GM18519 (cell line): ENCODE measurements around the gene KAT2A.
"Not testable (repeated sequence)": the region's sequence is repeated elsewhere in the genome, so short reads cannot be mapped to it uniquely, and the experiment has no call there.

ENCODE experiments used
- ATAC-seq: cut with Tn5 transposase; IDR thresholded peaks from one replicate; pipeline ENCODE4 v1.9.1; 2021; ENCODE audit warnings: mild to moderate bottlenecking, moderate library complexity; ENCODE audit not compliant: unreplicated experiment, low FRiP score

KAT2A gene

DNA sequence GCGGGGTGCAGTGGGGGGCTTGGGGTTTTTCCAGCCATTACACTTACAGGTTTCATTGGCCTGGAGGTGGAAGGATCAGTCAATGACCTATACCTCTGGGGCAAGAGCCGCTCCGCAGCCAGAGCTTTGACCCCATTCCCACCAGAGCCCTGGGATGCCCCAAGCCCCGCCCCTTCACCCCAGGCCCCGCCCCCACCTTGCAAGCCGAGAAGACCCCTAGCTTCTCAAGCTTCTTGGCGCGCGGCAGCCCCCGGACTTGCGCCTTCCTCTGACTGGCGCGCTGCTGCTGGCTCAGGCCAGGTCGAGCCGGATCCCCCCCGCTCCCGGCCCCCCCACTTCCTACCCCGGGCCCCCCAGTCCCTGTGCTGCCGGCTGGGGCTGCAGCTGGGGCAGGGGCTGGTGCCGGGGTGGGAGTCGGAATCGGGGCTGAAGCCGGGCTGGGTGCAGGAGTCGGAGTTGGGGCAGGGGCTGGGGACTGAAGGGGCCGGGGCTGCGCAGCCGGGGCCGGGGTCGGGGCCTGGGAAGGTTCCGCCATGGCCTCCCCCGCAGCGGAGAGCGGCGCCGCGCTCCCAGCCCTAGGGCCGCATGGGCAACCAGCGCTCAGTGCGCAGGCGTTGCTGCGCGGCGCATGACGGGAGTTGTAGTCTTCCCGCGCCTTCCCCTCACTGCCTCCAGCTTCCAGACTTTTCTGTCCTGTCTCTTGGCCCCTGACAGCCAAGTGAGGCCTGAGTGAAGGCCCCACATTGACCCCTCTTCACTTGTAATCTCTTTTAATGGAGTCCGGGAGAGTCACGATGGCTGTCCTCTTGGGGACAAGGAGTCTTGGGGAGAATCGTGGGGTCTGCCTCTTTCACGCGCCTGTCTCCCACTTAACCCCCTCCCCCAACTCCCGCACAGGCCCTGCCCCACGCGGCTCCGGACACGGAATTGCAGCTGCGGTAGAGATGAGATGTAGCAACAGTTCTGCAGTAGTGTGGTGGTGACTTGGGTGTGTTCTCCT lies at the start of gene KAT2A:
KAT2A (minus strand) TSS at position 598 of the 1,000 bp plus-strand sequence; CDS start at position 535, 63 bp downstream.
- no peak for ATAC-seq

DNA sequence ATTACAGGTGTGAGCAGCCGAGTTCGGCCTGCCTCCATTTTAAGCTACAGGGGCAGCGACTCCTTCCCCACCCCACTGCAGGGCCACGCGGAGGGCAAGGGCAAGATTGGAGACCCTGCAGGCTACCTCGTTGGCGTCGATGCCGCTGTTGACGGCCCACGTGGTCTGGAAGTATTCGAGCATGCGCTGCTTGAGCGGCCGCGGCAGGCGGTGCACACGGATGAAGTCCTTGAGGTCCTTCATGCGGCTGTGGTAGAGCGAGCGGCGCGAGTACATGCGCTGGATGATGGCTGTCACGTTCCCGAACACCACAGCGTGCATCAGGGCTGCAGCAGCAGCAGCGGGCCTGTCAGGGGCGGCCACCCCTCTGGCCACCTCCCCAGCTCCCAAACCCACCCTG lies 48.2 kb upstream of the KAT2A start:
- no peak for ATAC-seq

DNA sequence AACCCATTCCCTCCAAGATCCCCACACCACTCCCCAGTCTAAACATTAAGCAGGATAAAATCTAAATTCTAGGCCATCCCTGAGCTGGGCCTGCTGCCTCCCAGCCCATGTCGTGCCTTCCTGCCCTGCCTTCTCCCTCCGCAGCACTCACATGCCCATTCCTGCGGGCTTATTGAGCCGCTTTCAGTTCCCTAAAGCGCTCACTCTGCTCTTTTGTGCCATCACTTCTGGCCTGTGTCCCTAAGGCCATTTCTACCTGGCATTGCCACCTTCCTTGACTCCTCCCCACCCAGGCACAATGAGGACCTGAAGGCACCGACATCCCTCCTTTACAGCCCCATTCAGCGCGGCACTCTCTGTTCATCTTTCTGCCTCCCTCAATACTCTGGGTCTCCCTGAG lies 46.6 kb upstream of the KAT2A start:
- ATAC-seq, result no peak

DNA sequence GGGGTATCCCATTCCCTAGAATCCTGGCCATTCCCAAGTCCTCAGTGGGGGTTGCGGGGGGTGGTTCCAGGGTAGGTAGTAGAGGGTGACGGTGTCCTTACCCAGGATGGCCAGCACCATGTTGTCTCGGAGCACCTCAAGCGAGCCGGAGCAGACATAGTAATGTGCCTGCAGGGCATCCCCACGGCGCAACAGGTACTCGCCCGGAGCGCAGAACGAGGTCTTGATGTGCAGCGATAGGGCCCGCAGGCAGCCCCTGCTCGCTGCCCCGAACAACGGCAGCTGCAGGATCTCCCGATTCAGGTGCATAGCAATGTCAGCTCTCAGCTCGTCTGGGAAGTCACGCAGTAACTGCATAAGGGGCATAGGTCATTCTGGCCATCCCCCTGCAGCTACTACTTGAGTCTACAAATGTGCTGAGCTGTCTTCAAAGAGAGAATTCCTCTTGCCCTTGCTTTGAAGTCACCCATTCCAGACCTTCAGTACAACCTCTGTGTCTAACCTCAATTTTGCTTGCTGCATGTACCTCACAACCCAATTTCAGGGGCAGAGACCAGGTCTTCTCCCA lies 45.1 kb upstream of the KAT2A start:
- no peak for ATAC-seq

DNA sequence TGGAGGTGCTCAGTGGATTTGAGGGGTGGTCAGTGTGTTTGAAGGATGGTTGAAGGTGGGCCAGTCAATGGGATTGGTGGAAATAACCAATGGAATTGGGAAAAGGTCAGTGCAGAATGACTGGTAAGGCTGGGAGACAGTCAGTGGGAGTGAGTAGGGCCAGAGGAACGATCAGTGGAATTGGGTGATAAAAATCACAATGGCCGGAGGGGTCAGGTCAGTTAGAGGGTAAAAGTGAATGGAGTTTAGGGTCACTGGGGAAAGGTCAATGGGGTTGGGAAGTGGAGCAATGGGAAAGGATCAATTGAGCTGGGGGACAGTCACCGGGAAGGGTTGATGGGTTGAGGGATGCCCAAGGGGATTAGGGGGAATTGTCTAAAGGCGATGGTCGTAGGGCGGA lies 44.6 kb upstream of the KAT2A start:
- no peak for ATAC-seq

DNA sequence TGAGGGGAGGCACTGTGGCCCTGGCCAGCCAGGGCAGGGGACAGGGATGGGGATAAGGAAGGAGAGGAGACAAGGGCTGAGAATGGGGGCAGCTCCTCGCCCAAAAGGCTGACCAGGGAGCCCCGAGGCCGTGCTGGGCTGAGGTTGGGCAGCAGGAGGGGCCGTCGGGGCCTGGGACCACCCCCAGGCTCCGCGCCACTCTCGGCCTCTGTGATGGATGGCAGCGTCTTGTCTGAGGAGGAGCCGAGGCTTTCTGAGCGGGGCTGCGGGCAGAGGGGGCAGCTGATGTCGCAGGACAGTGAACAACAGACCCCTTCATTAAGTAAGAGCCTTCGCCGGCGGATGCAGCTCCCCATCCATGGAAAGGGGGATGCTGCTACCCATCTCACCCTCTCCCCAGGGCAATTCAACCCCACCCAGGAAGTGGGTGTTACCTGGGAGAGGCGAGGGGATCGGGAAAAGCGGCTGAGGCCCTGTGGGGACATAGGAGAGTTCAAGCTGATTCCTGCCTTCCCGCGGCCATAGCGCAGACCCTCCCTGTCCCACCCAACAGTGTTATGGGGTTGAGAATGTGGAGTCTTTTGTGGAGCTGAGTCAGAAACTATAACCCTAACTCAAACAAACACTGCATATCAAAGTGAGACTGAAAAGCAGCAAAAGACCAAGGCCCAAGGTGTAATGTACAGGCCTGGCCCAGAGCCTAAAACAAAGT lies 42.7 kb upstream of the KAT2A start:
- no peak for ATAC-seq

DNA sequence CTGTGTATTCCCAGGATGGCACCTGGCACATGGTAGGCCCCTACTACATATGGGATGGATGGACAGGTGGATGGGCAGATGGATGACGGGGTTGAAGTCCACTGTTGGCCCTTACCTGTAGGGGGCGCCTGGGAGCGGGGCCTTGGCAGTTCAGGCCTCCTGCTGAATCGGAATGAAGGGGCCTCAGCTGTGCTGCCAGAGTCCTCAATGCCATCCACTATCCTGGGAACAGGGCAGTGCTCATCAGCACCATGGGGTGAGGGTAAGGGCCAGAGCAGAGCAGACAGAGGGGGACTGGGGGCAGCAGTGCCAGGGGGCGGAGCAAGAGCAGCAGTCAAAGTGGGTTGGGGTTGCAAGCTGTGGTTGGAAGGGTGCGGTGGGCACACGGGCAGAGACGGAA lies 41.9 kb upstream of the KAT2A start:
- ATAC-seq, result no peak

DNA sequence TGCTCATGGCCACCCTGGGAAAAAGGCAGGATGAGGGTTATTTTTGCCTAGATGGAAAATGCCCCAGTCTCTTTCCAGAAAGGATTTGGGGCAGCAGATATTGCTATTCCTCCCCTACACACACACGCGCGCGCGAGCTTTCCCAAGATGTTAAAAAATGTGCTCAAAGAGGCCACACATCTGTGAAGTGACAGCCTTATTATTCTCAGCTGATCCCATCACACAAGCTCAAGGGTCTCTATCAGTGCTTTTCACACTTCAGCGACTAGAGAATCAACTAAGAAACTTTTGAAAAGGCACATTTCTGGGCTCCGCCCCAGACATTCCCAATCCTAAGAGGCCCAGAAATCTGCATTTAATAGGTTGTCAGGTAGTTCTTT lies 39.4 kb upstream of the KAT2A start:
- no peak for ATAC-seq

DNA sequence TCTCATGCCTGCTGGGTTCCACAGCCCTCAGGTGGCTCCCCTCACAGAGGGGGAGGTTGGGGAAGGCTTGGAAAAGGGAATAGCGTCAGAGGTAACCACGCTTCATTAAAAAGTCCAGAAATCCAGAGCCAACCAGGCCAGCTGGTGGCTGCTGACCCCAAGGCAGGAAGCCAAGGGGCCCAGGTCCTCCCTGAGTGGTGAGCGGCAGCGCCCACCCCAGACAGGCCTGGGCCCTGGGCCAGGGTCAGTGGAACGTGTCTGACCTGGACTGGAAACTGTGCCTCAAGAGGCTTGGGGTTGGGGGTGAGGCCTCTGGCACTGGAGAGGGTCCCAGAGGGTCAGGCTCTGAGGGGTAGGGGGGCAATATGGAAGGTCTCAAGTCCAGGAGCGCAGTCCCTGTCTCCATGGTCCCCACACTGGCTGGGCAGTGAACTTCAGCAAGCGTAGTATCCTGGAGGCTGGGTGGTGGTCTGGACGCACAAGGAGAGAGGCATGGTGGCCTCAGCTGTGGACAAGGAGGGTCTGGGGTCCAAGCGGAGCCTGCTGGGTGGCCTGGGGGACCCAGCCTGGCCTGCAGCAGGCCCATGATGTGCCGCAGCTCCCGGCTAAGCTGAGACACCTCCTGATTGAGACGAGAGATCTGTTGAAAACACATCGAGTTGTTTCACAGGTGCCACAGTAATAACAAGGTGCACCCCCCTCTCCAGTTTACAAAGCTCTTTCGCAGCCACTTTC lies 38.8 kb upstream of the KAT2A start:
- ATAC-seq, result no peak

DNA sequence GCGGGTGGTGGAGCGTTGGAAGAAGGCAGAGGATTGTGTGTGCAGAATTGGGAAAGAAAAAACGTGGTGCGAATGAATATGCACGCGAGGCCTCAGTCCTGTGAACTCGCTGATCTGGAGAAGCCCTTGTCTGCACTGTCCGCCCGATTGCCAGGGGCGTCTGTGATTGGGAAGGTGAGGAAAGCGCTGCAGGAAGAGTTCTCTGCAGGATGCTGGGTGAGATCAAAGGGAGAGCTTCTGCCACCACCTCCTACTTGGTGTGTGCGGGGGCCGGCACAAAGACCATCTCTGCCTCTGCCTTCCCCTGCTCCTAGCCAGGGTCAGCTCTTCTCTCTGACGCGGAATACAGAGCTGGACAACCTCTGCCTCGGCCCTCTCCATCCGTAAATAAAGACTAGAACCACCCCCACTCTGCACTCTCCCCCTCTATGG lies 34.5 kb upstream of the KAT2A start:
- no peak for ATAC-seq

DNA sequence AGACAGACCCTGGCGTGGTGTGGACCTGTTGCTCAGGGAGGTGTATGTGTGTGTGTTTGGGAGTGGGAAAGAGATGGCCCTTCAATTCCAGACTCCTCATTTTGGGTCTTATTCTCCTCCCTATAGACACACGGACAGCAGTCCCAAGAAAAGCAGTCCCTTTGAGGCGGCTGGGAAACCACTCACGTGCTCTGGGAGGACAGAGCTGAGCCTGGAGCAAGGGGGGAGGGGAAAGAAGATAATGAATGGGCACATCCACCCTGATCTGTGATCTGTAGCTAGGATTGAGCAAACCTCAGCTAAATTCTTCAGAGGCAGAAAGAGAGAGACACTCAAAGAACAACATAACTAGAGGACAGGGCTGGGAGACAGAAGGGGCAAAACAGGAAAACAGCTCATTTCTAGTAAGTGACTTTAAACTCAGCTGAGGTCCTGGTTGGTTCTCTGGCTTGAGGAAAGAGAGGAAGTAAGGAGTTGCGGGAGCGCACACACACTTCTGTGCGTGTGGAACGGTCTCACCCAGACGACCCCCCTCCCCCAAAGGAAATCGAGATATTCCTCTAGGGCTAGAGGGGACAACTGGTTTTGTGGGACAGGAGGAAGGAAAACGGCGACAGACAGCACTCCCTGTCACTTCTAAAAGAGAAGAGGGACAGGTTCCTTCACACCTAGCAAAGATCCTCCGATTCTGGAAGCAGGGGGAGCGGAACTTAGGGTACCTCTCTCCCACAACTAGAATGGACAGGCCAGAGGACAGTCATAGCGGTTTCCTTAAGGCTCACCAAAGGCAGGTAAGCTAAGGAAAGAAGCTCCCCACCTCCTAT lies 33.0 kb upstream of the KAT2A start:
- ATAC-seq, result no peak

DNA sequence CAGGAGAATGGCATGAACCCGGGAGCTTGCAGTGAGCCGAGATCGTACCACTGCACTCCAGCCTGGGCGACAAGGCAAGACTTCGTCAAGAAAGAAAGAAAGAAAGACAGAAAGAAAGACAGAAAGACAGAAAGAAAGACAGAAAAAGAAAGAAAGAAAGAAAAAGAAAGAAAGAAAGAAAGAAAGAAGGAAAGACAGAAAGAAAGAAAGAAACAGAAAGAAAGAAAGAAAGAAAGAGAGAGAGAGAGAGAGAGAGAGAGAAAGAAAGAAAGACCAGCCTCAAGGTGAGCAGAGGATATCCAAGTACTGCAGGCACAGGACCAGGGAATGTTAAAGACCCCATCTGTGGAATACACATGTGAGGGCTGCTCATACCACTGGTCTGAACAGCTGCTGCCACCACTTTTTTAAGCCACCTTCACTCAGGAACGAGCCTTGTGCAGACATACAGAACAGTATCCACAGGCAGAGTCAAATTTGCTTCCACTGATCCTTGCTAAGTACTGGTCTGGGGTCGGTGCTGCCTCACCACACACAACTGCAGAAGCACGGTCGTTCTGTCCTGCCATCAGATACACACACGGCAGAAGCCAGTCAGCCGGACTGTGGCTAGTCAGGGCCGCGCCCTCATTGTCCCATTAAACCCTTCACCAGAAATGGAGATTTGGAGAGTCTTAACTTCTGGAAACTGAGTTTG lies 25.9 kb upstream of the KAT2A start:
- ATAC-seq, result no peak

DNA sequence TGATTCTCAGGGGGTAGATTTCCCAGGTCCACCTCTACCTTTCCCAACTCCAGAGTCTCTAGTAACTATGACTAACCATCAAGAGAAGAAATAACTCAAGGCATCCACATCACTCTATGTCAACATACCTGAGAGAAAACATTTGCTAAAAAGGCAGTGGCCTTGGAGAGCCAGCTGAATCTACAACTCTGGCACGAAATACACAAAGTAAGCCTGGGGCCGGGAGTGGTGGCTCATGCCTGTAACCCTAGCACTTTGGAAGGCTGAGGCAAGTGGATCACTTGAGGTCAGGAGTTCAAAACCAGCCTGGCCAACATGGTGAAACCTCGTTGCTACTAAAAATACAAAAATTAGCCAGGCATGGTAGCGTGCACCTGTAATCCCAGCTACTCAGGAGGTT lies 22.0 kb upstream of the KAT2A start:
- ATAC-seq, result not testable (repeated sequence)

DNA sequence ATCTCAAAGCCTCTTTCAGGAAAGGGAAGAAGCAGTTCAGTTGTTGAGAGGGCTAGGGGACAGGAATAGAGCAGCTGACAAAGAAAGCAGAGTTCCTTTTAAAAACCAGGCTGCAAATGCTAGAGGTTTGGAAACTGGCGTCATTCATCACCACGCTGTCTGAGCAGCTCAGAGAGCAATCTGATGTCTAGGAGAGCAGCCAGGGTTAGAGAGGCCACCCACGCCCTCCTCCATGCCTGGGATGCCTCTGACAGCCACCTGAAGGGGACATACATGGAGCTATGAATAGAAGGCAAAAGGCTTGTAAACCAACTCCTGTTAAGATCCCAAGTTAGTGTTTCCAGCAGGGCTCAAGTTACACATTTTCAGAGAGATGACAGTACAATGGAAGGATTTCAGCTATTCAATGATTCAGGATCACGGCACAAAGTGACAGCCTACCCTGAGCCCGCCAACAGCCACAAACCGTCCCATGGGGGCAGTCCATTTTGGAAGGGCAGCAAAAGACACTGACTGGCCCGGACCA lies 21.3 kb upstream of the KAT2A start:
- ATAC-seq, result no peak

DNA sequence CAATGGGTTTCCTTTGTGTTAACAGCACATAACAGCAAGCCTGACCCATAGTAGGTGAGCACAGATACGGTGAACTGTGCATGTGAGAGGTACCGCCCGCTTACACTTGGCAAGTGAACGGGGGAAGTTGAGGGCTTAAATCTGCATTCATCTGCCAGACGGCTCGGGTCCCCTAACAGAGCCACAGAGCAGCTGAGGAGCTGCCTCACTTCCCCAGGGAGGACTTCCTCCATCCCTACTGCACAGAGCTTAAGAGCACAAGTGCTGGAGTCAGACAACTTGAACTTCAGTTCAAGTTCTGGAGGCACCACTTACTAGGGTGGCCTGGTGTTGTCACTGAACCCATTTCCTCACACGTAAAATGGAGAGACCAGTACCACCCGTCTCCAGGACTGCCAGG lies 20.2 kb upstream of the KAT2A start:
- no peak for ATAC-seq

DNA sequence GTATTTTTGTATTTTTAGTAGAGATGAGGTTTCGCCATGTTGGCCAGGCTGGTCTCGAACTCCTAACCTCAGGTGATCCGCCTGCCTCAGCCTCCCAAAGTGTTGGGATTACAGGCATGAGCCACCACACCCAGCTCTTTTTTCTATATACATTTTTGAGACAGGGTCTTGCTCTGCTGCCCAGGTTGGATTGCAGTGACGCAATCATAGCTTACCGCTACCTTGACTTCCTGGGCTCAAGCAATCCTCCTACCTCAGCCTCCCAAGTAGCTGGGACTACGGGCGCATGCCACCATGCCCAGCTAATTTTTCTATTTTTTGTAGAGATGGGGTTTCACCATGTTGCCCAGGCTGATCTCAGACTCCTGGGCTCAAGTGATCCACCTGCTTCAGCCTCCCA lies 19.5 kb upstream of the KAT2A start:
- ATAC-seq, result not testable (repeated sequence)

DNA sequence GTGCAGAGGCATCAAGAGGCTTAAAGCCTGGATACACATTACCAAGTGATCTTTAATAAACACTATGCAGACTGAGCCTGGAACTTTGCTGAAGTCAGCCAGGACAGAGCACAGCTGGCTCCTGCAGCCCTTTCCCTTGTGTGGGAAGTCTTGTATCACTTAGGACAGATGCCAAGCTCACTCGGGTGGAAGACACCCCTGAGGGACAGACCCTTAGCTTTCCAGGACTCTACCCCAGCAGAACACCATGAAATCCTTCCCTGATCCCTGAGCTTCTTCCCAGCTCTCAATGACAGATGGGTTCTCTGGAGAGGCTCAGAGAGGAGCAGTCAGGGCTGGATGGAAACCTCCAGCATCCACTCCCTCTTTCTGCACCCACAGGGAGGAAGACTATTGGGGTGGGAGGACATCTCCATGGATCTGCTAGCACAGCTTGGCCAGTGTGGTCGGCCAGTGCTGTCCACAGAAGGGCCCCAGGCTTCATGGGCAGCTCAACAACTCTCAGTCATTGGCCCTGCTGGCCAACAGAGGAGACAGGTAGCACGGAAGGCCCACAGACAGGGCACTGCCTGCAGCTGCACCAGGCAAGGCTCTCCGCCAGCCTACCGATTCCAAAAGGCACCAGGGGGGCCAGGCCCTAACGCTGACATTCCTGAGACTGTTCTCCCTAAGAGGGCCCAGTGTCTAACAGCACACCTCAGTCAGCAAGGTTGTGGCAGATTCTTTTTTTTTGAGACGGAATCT lies 17.8 kb upstream of the KAT2A start:
- ATAC-seq, result no peak

DNA sequence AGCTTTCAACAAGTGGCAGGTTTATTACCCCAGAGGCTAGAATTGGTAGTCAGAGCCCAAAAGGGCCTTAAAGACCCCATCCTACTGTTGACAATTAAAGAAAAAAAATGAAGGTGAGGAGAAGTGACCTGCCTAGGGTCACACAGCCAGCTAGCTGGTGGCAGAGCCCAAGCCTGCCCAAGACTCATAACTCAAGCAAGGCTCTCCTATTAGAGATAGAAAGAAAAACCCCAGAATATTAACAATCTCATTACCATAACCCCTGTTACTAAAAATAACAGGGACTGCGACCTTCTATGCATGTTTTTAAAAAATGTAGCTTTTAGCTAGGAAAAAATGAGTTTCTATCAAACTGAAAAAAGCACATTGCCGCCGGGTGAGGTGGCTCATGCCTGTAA lies 15.5 kb upstream of the KAT2A start:
- no peak for ATAC-seq
